ENCODE data around the gene SNX20. TPM values are rescaled to one million over a fixed set of nuclear protein-coding genes. Genes with fewer than 3 reads are reported as not detected.

SNX20 gene
- total RNA-seq, 6 experiments from 2014 or later: 0.31 to 1.9 (median 0.71) TPM

- H3K4me3 ChIP-seq: no peak overlapping the region
- DNase-seq: no peak
- H3K9me3 ChIP-seq: peaks cover 0 to 6% (median 0%) of the 10 kb centered on the region in 4 donors
- H3K36me3 ChIP-seq: no peaks in the 10 kb centered on the region
- intact Hi-C loops (cut with DNase I): no loop called here
- 47% methylated on average over 3 of the region's 3 CpGs for WGBS (ENCODE audit: insufficient coverage, low coverage, low lambda C conversion rate, missing lambda C conversion rate)
- H3K27ac ChIP-seq: no peak overlapping the region
- H3K27me3 ChIP-seq: no peaks in the 10 kb centered on the region
- no peaks in the 10 kb centered on the region for H3K4me1 ChIP-seq
- ATAC-seq: no peak
- TF ChIP-seq POLR2A (IDR thresholded peaks at IDR 0.05) (no peak), CTCF (IDR thresholded peaks at IDR 0.05) (no peak)
Observed at GRCh38 chr16:50706250-50706649, 25.1 kb upstream of the SNX20 start.

GRCh38 chr16:50705436-50706110 lies 24.5 kb upstream of the SNX20 start:
- intact Hi-C loops (cut with DNase I): no loop called here
- Histone ChIP-seq H3K4me3 (no peak overlapping the region), H3K36me3 (no peaks in the 10 kb centered on the region), H3K9me3 (peaks cover 0 to 6% (median 0%) of the 10 kb centered on the region in 4 donors), H3K4me1 (no peaks in the 10 kb centered on the region), H3K27me3 (no peaks in the 10 kb centered on the region), H3K27ac (no peak overlapping the region)
- DNase-seq (no peak), ATAC-seq (no peak)
- WGBS (ENCODE audit: insufficient coverage, low coverage, low lambda C conversion rate, missing lambda C conversion rate): 65% methylated on average over 5 of the region's 5 CpGs
- TF ChIP-seq POLR2A (IDR thresholded peaks at IDR 0.05) (no peak), CTCF (IDR thresholded peaks at IDR 0.05) (no peak)

- Histone ChIP-seq H3K4me3 (no peak overlapping the region), H3K36me3 (no peaks in the 10 kb centered on the region), H3K4me1 (peaks cover 0 to 4% (median 0%) of the 10 kb centered on the region in 4 donors), H3K27ac (no peak overlapping the region), H3K9me3 (peaks cover 0 to 6% (median 0%) of the 10 kb centered on the region in 4 donors), H3K27me3 (no peaks in the 10 kb centered on the region)
- TF ChIP-seq POLR2A (IDR thresholded peaks at IDR 0.05) (no peak), CTCF (IDR thresholded peaks at IDR 0.05) (no peak)
- ATAC-seq: no peak
- WGBS (ENCODE audit: insufficient coverage, low coverage, low lambda C conversion rate, missing lambda C conversion rate): 82% methylated on average over 1 of the region's 1 CpG
- intact Hi-C loops (cut with DNase I): no loop called here
- no peak for DNase-seq
Observed at GRCh38 chr16:50704245-50704644, 23.1 kb upstream of the SNX20 start.

- no peaks in the 10 kb centered on the region for H3K36me3 ChIP-seq
- WGBS (ENCODE audit: insufficient coverage, low coverage, low lambda C conversion rate, missing lambda C conversion rate): 57% methylated on average over 1 of the region's 3 CpGs
- no peaks in the 10 kb centered on the region for H3K27me3 ChIP-seq
- H3K9me3 ChIP-seq: peaks cover 0 to 6% (median 0%) of the 10 kb centered on the region in 4 donors
- no peak overlapping the region for H3K4me3 ChIP-seq
- DNase-seq: no peak
- no peak overlapping the region for H3K27ac ChIP-seq
- TF ChIP-seq POLR2A (IDR thresholded peaks at IDR 0.05) (no peak), CTCF (IDR thresholded peaks at IDR 0.05) (no peak)
- H3K4me1 ChIP-seq: peaks cover 0 to 13% (median 0%) of the 10 kb centered on the region in 4 donors
- ATAC-seq: no peak
- intact Hi-C loops (cut with DNase I): no loop called here
Observed at GRCh38 chr16:50702725-50703124, 21.6 kb upstream of the SNX20 start.
